ENCODE data around the gene GRIK4. TPM values are rescaled to one million over a fixed set of nuclear protein-coding genes. Genes with fewer than 3 reads are reported as not detected.

Gene GRIK4
- total RNA-seq, 1 experiment from 2014 or later = not detected

DNA sequence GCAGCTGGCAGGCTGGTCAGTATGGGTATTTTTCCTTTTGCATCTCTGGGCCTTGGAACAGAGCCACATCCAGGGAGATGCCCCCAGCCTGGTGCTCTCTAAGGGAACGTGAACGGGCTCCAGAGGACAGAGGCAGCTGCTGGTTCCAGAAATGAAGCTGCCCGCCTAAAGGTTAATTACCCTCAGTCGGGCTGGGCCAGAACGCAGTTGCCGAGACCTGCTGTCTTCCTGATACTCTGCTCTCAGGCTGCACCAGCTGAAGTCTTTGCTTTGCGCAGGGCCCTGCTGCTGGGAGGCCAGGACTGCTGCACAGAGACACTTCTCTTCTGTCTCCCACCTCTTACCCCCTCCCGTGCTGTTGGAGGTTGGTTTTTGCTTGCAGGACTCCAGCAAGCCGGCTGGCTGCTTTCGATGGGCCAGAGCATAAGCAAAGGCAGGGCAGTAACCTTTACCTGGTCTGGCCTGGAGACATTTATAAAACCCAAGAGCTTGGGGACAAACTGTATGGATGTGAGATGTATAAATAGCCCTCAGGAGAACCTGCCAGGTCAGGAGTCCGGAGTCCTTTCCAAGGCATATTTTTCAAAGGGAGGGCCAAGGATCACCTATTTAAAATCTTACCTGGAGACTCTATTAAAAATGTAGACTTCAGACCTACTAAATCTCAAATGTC lies 197.1 kb downstream of the GRIK4 start:
- CTCF ChIA-PET = interaction anchor here (0.7 to 2.1 kb wide), 2 partner anchors 11 to 23 kb away, joined by 3 to 9 read pairs; no protein-coding TSS in a partner anchor
- H3K27ac Mint-ChIP-seq (ENCODE audit: low read depth, unreplicated experiment) = no peak overlapping the region

GRCh38 chr11:120709808-120710207 lies 198.3 kb downstream of the GRIK4 start:
- no peak for DNase-seq (ENCODE audit: unreplicated experiment)
- H3K4me1 Mint-ChIP-seq (ENCODE audit: insufficient read depth, unreplicated experiment) = peaks cover 6% of the 10 kb centered on the region
- BruUV-seq (replicated peaks) = no TSS peak
- ChIA-PET POLR2A (interaction anchor here (0.8 to 1.2 kb wide), 3 partner anchors 10 to 37 kb away, joined by 3 to 7 read pairs (median 3); no protein-coding TSS in a partner anchor), CTCF (interaction anchor here (2.1 kb wide), 1 partner anchor 24 kb away, joined by 9 read pairs; no protein-coding TSS in a partner anchor)
- no peak for TF ChIP-seq CTCF (IDR thresholded peaks at IDR 0.05; ENCODE audit: unreplicated experiment)
- no peak overlapping the region for H3K27ac Mint-ChIP-seq (ENCODE audit: low read depth, unreplicated experiment)
- H3K36me3 Mint-ChIP-seq (ENCODE audit: insufficient read depth, unreplicated experiment) = no peaks in the 10 kb centered on the region
- no peaks in the 10 kb centered on the region for H3K9me3 Mint-ChIP-seq (ENCODE audit: unreplicated experiment)
- intact Hi-C loops (cut with micrococcal nuclease) = no loop called here
- no peak overlapping the region for H3K4me3 Mint-ChIP-seq (ENCODE audit: unreplicated experiment)
- H3K27me3 Mint-ChIP-seq (ENCODE audit: insufficient read depth, unreplicated experiment) = no peaks in the 10 kb centered on the region

More for the DNA sequence above, 197.1 kb downstream of the GRIK4 start:
- Mint-ChIP-seq H3K4me3 (ENCODE audit: unreplicated experiment) (no peak overlapping the region), H3K36me3 (ENCODE audit: insufficient read depth, unreplicated experiment) (no peaks in the 10 kb centered on the region), H3K4me1 (ENCODE audit: insufficient read depth, unreplicated experiment) (peaks cover 6% of the 10 kb centered on the region), H3K27me3 (ENCODE audit: insufficient read depth, unreplicated experiment) (no peaks in the 10 kb centered on the region), H3K9me3 (ENCODE audit: unreplicated experiment) (no peaks in the 10 kb centered on the region)
- POLR2A ChIA-PET = no interaction called here
- intact Hi-C loops (cut with micrococcal nuclease) = no loop called here
- DNase-seq (ENCODE audit: unreplicated experiment) = no peak
- TF ChIP-seq CTCF (IDR thresholded peaks at IDR 0.05; ENCODE audit: unreplicated experiment) = no peak
- no TSS peak for BruUV-seq (replicated peaks)

- POLR2A ChIA-PET = interaction anchor here (0.7 to 1.2 kb wide), 4 partner anchors 10 to 1343 kb away, joined by 3 to 7 read pairs (median 3); no protein-coding TSS in a partner anchor
- intact Hi-C loops (cut with micrococcal nuclease) = no loop called here
- no peaks in the 10 kb centered on the region for H3K27me3 Mint-ChIP-seq (ENCODE audit: insufficient read depth, unreplicated experiment)
- peaks cover 6% of the 10 kb centered on the region for H3K4me1 Mint-ChIP-seq (ENCODE audit: insufficient read depth, unreplicated experiment)
- no peak overlapping the region for H3K27ac Mint-ChIP-seq (ENCODE audit: low read depth, unreplicated experiment)
- CTCF ChIA-PET = interaction anchor here (2.1 kb wide), 1 partner anchor 25 kb away, joined by 9 read pairs; no protein-coding TSS in a partner anchor
- H3K4me3 Mint-ChIP-seq (ENCODE audit: unreplicated experiment) = no peak overlapping the region
- no peaks in the 10 kb centered on the region for H3K9me3 Mint-ChIP-seq (ENCODE audit: unreplicated experiment)
- no peaks in the 10 kb centered on the region for H3K36me3 Mint-ChIP-seq (ENCODE audit: insufficient read depth, unreplicated experiment)
- no peak for TF ChIP-seq CTCF (IDR thresholded peaks at IDR 0.05; ENCODE audit: unreplicated experiment)
- peak; percentile 83 for DNase-seq (ENCODE audit: unreplicated experiment)
- BruUV-seq (replicated peaks) = no TSS peak
These were observed 199.0 kb downstream of the GRIK4 start for GRCh38 chr11:120710354-120711131.

DNA sequence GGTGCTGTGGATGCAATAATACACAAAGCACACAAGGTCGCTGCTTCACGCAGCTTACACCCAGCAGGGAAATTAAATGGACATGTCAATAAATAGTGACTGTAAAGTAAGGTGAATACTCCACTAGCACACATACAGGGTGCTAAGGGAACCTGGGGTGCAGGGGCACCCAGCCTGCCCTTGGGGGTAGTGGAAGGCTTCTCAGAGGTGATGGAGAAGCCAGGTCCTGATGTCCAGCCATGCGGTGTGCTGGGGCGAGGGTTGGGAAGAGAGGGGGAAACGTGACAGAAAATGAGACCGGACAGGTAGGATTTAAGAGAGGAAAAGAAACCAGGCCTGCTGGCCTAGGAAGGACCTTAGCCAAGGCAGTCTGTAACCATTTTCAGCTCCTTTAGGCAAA lies 200.5 kb downstream of the GRIK4 start:
- no TSS peak for BruUV-seq (replicated peaks)
- Mint-ChIP-seq H3K4me1 (ENCODE audit: insufficient read depth, unreplicated experiment) (peaks cover 6% of the 10 kb centered on the region), H3K27me3 (ENCODE audit: insufficient read depth, unreplicated experiment) (no peaks in the 10 kb centered on the region), H3K27ac (ENCODE audit: low read depth, unreplicated experiment) (no peak overlapping the region), H3K4me3 (ENCODE audit: unreplicated experiment) (no peak overlapping the region), H3K36me3 (ENCODE audit: insufficient read depth, unreplicated experiment) (no peaks in the 10 kb centered on the region), H3K9me3 (ENCODE audit: unreplicated experiment) (no peaks in the 10 kb centered on the region)
- intact Hi-C loops (cut with micrococcal nuclease) = no loop called here
- no peak for TF ChIP-seq CTCF (IDR thresholded peaks at IDR 0.05; ENCODE audit: unreplicated experiment)
- ChIA-PET CTCF (no interaction called here), POLR2A (no interaction called here)
- DNase-seq (ENCODE audit: unreplicated experiment) = no peak

All from MCF 10A (cell line).